GM18909 (cell line): ENCODE data around the gene DNAJC6.

Source experiments
- ATAC-seq: cut with Tn5 transposase; IDR thresholded peaks from one replicate; pipeline ENCODE4 v1.9.1; 2021; ENCODE audit warnings: mild to moderate bottlenecking; ENCODE audit not compliant: unreplicated experiment, poor library complexity

The DNAJC6 gene

DNA sequence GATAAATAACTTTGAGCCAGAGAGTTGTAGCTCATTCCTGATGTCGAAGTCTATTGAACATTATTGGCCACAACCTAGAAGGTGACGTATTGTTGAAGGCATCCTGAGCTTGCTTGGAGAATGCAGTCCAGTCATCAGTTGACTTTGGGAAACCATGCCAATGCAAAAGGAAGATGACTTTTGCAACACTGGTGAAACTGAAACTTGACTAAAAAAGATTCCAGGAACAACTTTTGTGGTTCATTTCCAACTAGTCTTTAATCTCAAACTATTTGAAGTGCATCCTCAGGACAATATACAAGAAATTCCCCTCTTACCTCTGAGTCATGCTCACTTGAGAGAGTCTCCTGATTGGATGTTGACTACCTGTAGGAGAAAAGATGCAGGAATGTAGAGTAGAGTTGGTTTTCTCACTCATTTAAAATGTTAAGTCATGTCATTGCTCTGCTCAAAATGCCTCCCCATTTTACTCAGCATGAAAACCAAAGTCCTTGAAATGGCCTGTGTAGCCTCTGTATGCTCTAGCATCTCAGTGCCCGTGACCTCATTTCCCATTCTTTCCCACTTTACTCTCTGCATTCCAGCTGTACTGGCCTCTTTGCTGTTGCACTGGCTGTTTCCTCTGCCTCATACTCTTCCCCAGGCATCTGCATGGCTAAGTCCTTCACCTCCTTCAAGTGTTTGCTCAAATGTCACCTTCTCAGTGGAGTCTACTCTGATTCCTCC is 86.7 kb downstream of the DNAJC6 start:
- no peak for ATAC-seq

DNA sequence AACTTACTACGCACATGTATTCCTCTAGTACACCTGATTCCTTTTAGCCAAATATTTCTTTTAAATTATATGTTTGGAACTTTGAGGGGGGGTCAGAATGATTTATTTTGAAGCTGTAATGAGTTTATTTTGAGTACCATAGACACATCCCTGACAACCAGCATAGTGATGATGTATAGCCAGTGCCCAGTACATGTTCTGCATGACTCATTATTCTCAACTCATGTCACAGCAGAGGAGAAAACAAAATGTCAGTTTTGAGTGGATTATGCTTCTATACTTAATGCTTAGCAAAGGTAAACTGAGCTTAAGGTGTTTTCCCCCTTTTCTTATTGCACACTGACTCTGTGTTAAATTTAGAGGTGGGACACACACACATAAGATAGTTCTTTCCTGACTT is 88.7 kb downstream of the DNAJC6 start:
- no peak for ATAC-seq

DNA sequence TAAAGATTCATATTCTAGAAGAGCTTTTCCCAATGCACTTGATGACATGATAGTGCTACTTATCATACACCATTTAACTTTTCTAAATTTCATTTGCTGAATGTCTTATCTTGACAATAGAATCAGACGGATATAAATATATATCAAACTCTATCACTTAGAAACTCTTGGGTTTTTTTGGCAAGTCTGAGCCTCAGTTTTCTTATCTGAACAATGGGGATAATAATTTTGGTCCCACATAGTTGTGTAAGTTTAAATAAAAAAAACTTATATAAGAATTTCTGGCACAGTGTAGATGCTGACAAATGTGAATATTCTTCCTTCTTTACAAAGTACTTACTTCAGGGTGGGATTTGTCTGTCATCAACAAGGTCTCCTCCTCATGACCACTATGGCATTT is 89.7 kb downstream of the DNAJC6 start:
- no peak for ATAC-seq

DNA sequence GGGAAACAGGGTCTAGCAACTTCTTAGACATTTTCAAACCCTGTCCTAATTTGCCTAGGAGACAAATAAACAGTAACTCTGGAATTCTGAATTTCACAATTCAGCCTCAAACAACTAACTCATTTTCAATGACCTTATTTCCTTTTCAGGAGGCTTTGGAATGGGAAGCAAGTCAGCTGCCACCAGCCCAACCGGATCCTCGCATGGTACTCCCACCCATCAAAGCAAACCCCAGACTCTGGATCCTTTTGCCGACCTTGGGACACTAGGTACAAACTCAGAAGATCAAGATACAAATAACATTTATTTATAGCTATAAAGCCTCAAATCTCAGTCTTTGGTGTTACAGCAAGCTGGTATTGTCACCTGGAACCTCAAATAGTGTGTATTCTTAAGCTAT is 92.3 kb downstream of the DNAJC6 start:
- no peak for ATAC-seq

DNA sequence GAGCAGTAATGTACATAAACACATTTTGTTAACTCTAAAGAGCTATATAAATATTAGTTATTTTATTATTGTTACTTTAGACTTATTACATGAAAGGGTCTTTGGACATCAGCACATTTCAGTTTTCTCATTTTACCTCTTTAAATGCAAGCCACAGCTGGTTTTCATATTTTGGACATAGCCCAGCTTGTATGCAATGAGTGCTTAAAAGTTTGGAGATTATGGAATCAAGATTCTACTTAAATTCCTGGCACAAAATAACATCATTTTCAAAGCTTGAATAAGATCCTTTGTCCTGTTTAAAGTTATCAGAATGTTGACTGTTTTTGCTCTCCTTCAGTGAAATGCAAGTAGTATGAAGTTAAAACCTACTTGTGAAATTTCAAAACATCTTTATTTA is 95.6 kb downstream of the DNAJC6 start:
- ATAC-seq = no peak

DNA sequence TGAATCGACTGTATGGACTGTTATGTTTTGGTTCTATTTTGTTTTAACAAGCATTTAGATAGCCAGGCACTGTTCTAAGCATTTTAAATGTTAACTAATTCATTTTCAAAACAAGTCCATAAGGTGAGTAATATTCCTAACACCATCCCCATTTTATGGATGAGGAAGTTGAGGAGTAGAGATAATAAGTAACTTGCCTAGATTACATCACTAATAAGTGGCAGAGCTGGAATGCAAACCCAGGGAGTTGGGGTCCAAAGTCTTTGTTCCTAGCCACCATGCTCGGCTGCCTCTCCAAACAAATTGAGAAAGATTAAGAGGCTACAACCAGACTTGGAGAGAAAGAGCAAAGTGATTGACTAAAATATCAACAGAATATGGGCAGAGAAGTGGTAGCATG is 98.5 kb downstream of the DNAJC6 start:
- no peak for ATAC-seq

DNA sequence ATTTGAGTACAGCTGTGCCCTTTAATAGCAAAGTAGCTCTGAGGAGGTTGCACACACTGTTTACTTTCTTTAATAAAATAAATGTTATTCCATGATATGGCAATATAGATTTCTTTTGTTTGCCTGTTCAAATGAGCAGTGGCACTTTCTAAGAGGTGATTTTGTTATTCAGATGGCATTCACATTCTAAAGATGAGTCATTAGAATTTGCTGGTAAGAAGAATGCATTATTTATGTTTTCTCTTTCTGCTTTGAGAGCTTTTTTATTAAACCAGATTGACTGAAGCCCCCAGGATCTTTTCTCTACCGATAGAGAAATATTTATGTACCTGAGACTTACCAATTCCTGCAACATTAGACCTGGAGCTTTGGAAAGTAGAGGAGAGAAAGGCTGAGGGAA is 100.0 kb downstream of the DNAJC6 start:
- no peak for ATAC-seq

DNA sequence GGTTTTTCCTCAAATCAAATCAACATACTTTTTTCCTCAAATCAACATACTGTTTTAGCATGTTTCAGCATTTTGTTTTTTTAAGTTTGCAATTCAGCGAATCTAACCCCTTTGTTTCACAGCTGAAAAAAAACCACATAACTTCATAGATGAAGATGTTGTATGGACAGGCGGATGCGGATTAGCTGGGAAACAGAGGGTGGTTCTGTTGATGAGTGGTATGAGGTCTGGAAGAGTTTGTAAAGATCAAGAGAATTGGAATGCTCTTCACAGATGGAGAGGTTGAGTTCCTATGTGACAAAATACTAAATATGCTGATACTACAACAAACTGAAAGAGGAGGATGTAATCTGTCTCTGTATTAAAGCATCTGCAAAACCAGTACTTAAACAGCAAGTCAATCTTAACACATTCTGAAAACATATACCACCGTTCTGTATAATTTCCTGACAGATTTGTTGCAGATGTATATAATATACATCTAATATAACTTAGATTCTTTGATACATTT is 100.5 kb downstream of the DNAJC6 start:
- ATAC-seq = no peak

DNA sequence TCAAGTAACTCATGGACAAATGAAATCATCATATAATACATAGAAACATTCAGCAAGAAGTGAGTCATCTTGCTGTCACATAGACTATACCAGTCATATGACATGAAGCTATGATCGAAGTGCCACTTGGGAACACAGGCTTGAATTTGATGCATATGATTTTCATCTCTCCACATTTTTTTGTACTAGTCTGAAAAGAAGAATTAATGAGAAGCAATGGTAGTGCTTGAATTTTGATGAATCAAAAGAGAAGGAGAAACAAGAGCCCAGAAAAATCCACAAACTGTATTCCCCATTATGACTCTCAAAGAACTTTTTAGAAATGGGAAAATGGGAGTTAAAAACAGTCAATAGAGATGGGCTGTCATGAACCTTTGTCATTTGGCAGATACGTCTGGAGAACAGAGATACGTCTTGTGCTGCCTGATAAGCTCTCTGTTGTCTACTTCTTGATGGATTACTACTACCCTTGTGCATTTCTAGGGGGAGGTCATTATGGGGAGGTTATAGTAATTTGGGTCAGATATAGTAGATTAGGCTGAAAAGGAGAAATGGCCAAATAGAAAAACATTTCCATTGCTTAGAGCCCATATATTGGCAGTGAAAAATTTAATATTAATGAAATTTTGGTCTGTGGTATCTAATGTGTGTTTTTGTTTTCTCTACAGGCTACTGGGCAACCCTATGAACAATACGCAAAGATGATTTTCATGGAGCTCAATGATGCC is 103.1 kb downstream of the DNAJC6 start:
- ATAC-seq = no peak

DNA sequence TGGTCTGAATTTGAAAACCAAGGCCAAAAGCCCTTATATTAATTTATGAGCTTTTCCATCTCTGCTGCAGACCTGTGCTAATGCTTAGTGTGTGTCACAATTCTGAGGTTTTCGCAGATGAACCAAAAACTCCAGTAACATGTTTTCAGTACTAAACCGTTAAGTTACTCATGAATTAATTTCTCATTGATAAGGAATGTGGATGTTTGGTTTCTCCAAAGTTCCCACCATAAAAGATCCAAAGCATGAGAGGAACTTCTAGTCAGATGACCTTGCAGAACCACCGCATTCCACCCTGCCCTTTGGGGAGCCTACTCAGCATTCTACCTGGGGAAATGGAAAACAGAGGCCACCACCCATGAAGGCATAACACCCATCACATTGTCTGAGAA is 103.6 kb downstream of the DNAJC6 start:
- ATAC-seq = no peak

DNA sequence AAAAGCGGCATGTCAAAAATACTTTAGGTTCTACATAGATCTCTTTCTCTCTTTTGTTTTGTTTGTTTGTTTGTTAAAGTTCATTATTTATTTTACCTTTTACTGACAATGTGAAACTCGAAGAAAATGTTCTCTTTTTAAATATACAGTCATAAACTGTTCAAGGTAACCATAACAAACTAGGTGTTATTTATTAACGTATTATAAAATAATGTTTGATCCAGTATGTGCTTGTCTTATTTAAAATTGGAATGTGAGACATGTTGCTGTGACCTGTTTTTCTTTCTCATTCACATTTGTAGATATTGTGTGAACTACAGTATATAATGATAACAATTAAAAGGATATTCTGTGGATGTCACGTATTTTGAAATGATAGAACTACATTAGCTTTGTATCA is 105.2 kb downstream of the DNAJC6 start:
- ATAC-seq = no peak

DNA sequence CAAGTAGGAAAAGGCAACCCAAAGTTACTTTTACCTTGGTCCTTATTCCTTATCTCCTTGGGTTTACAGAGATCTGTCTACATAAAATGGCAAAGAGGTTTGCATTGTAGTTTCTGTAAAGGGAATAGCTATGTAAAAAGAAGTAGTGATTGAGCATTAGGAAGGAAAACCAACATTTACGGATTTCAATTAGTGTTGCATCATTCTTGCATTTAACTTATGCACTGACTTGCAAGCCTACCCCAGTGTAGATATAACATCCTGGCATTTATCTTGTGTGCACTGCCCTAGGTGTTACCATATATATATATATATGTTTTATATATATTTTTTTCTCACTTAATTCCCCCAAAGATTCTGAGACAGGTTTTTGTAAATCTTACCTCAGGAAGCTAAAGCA is 107.4 kb downstream of the DNAJC6 start:
- ATAC-seq = no peak

DNA sequence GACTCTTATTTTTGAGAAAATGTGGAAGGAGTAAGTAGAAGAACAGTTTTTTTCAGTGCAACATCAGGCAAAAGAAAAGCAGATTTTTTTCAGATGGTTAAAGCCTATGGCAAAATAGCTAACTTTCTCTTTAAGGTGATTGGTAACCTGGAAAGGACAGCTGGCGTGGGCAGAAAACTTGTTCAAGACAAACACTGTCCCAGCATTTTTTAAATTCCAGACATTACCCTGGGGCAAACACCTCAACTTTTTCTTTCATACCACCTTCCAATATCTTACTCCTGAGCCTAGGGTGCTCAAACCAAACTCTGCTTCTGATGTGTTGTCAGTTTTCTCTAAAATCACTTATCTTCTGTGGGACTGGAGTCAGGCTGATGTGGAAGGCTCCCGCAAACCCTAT is 108.4 kb downstream of the DNAJC6 start:
- ATAC-seq = no peak

DNA sequence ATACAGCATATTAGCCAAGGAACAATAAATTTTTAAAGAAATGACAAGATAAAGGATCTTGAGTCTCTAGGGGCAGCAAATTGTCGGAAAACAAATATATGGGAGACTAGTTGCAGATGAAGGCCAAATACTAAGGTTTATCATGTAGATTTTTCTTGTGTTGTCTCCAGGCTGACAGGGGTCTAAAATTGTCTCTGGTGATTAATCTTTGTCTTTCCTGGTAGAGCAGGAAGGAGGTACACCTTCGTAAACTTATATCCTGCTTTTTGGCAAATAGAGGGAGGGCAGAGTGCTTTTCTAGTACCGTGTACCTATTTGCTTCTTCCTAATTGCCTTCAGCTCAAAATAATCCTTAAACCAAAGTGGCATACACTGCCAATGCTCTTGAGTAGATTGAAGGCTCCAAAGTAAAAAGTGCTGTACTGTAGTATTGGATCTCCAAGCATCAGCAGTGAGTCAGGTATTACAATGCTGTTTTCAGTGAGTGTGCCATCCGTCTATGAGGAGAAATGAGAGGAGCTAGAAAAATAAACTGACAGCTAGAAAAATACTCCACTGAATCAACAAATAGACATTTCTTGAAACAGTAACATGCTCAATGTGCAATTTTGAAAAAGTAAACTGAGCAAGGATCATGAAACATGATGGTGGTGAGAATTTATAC is 109.3 kb downstream of the DNAJC6 start:
- no peak for ATAC-seq

DNA sequence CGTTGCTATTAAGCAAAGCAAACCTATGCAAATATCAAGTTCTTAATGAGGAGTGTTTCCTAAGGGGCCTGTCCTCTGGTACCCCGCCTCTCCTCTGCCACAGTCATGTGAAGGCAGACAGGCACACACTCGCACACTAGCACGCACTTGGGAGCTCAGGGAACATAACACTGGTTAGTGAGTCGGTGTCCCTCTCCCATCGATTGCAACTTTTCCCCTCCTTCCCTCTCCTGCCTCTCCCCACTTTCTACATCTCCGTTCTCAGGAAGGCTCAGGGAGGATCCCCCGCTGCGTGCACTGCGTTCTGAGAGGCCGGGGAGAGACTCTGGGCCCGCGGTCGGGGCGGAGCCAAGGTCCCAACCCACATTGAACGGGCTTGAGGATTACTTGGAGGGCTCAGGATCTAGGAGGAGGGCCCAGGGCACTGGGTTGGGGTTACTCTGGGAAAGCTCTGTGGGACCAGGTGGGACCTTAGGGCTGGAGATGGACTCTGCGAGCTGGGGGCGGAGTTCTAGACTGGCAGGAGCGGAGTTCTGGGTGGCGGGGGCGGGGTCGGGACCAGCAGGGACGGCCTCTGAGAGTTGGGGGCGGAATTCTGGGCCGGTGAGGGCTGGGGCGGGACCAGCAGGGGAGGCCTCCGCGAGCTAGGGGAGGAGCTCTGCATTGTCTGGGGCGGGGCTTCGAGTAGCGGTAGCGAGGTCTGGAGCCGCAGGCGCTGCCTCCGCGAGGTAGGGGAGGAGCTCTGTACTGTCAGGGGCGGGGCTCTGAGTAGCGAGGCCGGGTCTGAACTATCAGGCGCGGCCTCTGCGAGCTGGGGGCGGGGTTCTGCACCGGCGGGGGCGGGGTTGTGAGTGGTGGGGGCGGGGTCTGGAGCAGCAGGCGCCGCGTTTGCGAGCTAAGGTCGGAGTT is 110.6 kb downstream of the DNAJC6 start:
- ATAC-seq = peak; percentile 95

DNA sequence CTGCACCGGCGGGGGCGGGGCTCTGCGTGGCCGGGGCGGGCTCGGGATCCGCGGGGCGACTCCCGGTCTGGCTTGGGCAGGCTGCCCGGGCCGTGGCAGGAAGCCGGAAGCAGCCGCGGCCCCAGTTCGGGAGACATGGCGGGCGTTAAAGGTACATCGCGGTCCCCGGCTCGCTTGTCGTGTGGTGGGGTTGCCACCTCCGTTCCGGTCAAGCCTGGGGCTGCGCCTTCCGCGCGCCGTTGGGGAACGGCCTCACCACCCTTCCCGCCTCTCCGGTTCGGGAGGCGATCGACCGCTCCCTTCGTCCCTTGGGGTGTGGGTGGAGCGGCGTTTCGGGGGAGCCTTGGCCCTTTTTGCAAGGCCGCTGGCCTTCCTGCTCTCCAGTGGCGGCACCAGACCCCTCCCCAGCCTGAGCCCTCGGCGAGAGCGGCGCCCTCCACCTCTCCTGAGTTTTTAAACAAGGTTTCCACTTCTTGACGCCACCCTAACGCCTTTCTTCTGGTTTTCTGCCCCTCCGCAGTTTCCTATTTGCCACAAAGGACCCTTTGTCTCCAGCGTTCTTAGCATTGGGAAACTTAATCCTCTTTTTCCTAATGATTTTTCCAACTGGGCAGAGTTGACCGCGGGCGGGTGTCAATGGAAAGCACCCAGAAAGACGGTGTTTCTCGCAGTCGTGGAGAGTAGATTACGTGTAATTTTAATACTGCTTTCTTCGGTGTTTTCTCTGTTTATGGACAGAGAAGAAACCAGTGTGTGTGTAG is 111.4 kb downstream of the DNAJC6 start, which contains the start of the genes LEPR and LEPROT:
TSS of gene LEPR (plus strand) at position 79 of the 761 bp plus-strand sequence. CDS start 144,898 bp downstream, outside the sequence.
TSS of gene LEPROT (plus strand) at position 79 of the 761 bp plus-strand sequence. CDS start at position 136, 57 bp downstream.
- no peak for ATAC-seq

DNA sequence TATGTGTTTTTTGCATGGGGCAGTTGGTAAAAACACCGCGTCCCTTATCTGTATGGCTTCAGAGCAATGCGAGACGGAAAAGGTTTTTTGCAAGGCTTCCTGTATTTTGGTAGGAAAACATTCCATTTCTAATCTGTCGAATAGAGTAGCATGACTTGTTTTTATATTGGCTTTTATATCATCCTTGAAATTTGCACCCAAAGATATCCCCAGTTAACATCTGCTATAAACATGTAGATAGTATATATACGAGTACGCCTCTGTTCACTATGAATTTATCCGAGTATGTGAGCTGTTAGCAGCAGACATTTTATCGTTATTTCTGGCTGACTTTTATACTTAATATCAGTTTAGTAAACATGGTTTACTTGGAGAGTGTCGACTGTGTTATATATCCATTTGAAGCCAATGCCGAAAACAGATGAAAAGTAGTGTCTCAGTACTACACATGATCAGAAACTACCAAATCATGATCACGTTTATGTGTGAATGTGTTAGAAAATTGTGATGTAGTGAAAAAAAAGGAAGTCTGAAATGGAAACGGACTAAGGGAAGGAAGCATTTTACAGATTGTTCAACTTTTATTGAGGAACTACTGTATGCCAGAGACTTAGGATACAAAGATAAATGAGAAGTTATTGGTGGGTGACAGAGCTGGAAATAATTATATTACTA is 112.1 kb downstream of the DNAJC6 start:
- ATAC-seq = no peak

DNA sequence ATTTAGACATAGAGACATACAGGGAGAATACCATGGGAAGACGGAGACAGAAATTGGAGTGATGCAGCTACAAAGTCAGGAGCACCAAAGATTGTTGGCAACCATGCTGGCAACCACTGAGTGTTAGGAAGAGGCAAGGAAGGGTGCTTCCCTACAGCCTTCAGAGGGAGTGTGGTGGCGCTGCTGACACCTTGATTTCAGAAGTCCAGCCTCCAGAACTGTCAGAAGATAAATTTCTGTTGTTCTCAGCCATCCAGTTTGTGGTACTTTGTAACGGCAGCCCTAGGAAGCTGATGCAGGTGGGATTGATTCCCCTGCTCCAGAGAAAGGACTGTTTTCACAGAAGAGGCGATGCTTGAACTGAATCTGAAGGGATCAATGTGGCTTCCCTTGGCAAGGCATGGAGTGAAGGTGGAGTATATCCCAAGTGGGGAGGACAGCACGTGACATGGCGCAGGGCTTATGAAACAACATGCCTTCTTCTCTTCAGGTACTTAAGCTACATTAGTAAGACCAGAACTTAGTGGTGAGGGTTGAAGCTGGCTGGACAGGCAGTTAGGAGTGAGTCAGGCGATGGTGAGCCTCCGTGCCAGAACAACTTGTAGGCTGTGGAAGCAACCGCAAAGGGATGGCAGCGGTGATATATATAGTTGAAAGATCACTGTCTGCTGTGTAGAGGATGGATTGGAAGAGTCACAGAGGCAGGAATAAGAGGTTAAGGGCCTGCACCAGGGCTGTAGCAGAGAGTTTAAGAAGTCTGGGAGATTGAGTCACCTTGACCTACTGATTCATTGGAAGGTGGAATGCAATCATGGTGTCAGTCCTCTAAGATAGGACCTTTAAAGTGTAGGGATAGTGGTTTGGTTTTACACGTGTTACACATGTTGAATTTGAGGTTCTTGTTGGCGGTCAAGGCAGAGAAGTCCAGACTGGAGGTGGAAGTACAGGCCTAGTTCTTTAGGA is 113.2 kb downstream of the DNAJC6 start:
- ATAC-seq = no peak
